GM18909 (cell line): ENCODE results near the gene C7orf25.
"Not testable (repeated sequence)": the region's sequence is repeated elsewhere in the genome, so short reads cannot be mapped to it uniquely, and the experiment has no call there.

Source experiments
- ATAC-seq: cut with Tn5 transposase; IDR thresholded peaks from one replicate; pipeline ENCODE4 v1.9.1; 2021; ENCODE audit warnings: mild to moderate bottlenecking; ENCODE audit not compliant: unreplicated experiment, poor library complexity

Gene C7orf25

GRCh38 chr7:42930889-42931288 lies 19.0 kb upstream of the C7orf25 start:
- no peak for ATAC-seq

- no peak for ATAC-seq
Measured at GRCh38 chr7:42929449-42929848, 17.6 kb upstream of the C7orf25 start.

GRCh38 chr7:42928754-42929153 lies 16.9 kb upstream of the C7orf25 start:
- no peak for ATAC-seq

DNA sequence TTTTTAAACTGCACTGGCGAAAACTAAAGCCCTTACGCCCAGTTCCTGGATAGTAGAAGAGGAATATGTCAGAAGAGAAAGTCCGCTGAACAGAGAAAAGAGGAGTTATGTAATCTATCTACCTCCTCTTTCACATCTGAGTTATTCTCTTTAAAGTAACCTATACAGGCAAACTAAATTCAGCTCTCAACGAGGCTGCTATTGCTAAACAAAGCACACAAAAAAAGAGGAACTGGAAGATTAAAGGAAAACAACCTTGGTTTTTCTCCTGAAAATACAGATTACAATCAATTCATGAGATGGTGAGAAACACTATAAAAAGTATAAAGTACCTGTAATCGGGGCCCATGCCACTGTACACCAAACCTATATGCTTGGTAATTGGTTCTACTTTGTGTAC lies 14.3 kb upstream of the C7orf25 start:
- no peak for ATAC-seq

DNA sequence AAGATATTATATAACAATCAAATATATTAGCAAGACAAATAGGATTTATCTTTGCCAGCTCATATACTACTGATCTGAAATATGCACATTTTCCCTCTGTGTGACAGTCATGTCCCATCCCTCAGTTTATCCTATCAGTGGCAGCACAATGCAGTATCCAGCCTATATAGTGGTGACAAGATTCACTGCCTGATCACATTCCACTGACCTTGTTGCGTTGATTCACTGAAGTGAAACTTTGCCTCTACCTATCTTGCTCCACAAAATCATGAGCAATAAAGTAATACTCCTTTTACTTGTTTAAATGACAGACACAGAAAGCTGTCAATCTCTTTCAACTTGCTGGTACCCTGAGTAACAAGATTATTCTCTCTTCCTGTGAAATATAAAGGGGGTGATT lies 13.8 kb upstream of the C7orf25 start:
- ATAC-seq, result no peak

GRCh38 chr7:42924223-42924838 lies 12.5 kb upstream of the C7orf25 start:
- no peak for ATAC-seq

DNA sequence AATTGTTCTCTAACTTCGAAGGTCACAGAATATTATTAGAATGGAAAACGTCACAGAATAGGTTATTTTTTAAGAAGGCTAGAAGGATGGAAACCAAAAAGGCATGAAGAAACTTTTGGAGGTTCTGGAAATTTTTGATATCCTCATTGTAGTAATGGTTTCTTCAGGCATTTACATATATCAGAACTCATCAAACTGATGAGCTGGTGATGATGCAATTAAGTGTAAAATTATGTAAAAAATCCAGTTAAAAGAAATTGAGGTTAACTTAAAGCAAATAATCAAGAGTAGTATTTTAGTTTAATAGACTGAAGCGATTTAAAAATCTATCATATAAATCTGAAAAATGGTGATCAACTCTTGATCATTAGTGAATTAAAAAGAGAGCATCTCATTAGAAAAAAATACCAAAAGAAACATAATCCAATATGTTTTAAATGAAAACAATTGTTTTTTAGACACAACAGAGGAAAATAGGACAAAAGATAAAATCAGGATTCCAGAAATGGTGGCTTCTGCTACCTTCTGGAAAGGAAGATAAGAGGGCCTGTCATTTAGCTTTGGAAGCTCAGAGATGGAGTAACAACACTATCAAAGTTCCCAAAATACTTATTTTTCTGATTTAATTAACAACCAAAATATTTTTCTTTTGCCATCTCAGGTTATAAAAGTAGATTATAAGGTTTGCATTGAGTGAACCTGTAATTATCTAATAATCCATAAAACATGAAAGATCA lies 10.3 kb upstream of the C7orf25 start:
- no peak for ATAC-seq

- ATAC-seq, result no peak
Measured at GRCh38 chr7:42915356-42915755, 3.5 kb upstream of the C7orf25 start.

- no peak for ATAC-seq
Measured at GRCh38 chr7:42914421-42915045, 2.7 kb upstream of the C7orf25 start.

- ATAC-seq, result no peak
Measured at GRCh38 chr7:42914009-42914408, 2.1 kb upstream of the C7orf25 start.

GRCh38 chr7:42913591-42913990 lies 1.7 kb upstream of the C7orf25 start:
- no peak for ATAC-seq

DNA sequence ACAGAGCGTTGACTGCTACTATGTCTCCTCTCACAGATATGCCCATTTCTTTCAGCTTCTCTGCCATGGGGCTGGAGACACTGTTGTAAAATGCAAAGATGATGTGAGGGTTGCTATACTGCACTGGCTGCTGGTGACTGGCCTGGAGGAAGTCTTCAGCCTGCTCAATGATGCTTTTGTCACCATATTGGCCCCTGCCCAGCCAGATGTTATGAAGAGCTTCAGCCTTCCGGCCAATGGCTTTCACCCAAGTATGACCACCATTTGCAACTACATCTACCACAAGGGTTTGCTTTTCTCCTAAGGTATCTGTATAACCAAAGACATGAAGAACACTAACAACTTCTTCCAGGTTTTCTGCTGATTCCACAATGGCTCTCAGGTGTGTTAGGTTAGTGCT lies 1.6 kb downstream of the C7orf25 start:
- no peak for ATAC-seq

GRCh38 chr7:42907316-42907715 lies 4.6 kb downstream of the C7orf25 start:
- ATAC-seq, result no peak

GRCh38 chr7:42906181-42906580 lies 5.7 kb downstream of the C7orf25 start:
- ATAC-seq, result no peak

DNA sequence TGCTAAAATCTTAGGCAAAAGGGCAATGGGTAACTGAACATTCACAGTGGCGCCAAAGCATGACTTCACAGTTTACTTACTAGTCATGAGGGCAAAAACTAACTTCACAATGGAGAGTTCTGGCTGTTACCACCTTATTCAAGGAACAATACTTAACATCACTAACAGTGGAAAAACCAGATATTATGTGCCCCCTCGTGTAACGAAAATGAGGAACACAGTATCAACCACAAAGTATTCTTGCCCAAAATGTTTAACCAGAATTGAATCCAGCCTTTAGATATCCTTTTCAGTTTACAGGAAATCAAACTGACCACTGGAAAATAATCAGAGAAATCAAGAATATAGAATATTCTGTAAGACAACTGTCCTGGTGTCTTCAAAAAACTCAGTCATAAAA lies 9.5 kb downstream of the C7orf25 start:
- ATAC-seq, result no peak

DNA sequence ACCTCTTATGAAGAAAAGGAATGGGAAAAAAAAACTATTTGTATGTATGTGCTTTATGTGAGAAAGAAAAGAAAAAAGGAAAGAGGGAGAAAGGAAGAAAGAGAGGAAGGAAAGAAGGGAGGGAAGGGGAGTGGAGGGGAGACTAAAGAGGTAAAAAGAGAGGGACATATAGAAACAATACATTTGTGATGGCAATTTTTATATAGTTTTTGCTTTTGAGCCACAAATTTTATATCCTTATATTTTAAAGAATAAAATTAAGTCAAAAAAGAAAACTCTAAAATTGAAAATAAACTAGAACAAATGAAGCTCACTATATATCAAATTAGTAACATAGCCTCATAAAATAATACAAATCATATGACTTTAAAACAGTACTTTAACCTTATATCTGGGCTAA lies 11.0 kb downstream of the C7orf25 start:
- no peak for ATAC-seq

DNA sequence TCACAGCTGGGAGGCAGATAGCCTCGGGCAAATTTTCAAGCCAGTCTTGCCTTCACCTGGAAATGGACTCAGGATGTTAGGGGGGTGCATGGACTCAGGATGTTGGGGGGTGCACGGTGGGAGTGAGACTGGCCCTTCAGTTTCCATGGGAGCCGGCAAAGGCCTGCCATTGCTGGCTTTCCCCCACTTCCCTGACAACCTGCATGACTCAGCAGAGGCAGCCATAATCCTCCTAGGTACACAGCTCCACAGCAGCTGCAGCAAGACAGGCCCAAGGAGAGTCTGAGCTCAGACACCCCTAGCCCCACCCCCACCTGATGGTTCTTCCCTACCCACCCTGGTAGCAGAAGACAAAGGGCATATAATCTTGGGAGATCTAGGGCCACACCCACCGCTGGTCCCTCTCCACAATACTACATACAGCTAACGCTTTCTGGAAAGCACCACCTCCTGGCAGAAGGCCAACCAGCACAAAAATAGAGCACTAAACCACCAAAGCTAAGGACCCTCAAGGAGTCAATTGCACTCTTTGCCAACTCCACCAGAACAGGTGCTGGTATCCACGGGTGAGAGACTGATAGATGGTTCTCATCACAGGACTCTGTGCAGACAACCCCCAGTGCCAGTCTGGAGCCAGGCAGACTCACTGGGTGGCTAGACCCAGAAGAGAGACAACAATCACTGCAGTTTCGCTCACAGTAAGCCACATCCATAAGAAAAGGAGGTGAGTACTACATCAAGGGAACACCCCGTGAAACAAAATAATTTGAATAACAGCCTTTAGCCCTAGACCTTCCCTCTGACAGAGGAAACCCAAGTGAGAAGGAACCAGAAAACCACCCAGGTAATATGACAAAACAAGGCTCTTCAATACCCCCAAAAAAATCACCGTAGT lies 18.3 kb downstream of the C7orf25 start:
- no peak for ATAC-seq

- ATAC-seq, result no peak
Measured at GRCh38 chr7:42886893-42887505, 24.9 kb downstream of the C7orf25 start.

DNA sequence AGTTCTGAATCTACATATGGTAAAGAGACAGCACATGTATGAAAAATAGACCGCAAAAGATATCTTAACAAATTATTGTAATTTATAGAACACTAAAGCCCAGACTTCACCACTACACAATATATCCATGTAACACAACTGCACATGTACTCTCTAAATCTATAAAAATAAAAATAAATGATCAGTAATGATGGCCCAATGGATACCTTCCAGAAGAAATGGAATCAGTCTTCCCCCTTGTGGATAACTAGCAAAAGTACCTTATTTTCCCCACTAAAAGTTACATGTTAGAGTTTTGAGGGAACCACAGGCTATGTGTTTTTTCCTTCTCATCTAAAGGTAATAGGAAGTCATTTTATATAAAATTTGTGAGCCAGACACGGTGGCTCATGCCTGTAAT lies 25.7 kb downstream of the C7orf25 start:
- no peak for ATAC-seq

DNA sequence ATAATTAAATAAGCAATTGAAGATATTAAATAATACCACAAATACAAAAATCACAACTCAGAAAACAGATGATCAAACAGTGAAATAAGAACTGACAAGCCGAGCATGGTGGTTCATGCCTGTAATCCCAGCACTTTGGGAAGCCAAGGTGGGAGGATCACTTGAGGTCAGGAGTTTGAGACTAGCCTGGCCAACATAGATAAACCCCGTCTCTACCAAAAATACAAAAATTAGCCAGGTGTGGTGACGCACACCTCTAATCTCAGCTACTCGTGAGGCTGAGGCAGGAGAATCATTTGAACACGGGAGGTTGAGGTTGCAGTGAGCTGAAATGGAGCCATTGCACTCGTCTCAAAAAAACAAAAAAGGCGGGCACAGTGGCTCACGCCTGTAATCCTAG lies 26.7 kb downstream of the C7orf25 start:
- ATAC-seq, result not testable (repeated sequence)
